Urinary bladder (tissue), 4 donors: ENCODE results near the gene SPON2. TPM values are rescaled to one million over a fixed set of nuclear protein-coding genes. Genes with fewer than 3 reads are reported as not detected.
"Not testable (repeated sequence)": the region's sequence is repeated elsewhere in the genome, so short reads cannot be mapped to it uniquely, and the experiment has no call there.

Experiments
- DNase-seq: peaks from one replicate; pipeline ENCODE4 v3.0.0-alpha.2; 2015; ENCODE audit errors: extremely low spot score
- H3K27ac ChIP-seq: one replicate; pipeline ENCODE4 v1.5.1; 2013; ENCODE audit warnings: low read depth, mild to moderate bottlenecking, moderate library complexity
- H3K36me3 ChIP-seq: one replicate; pipeline ENCODE4 v1.6.1; 2013; ENCODE audit warnings: mild to moderate bottlenecking, moderate library complexity; ENCODE audit not compliant: insufficient read depth
- H3K4me1 ChIP-seq: one replicate; pipeline ENCODE4 v1.6.1; 2013; ENCODE audit warnings: mild to moderate bottlenecking, moderate library complexity; ENCODE audit not compliant: insufficient read depth
- H3K4me3 ChIP-seq: one replicate; pipeline ENCODE4 v1.5.1; 2013; ENCODE audit warnings: low read depth, low read length
- whole genome bisulfite sequencing: extraction: QIAGEN DNeasy Blood & Tissue Kit; methylation state at CpG from one replicate; pipeline ENCODE4 v1.1.7; 2013; 5-methylcytosine and 5-hydroxymethylcytosine counted together
- polyA plus RNA-seq: library from polyadenylated mRNA; stranded (reverse); fragments of 200-250 nt; gene quantifications from one replicate; pipeline ENCODE4 v1.2.3, GENCODE V29; 2013
- total RNA-seq: library from RNA; depleted of rRNA; stranded (reverse); fragments of >200 nt; gene quantifications from one replicate; pipeline ENCODE4 v1.2.3, GENCODE V29; 2014
- donor health status: healthy with polysubstance abuse.
- donor health status: healthy.

The SPON2 gene
- total and polyA plus RNA-seq, 2 donors = 119 to 123 TPM

DNA sequence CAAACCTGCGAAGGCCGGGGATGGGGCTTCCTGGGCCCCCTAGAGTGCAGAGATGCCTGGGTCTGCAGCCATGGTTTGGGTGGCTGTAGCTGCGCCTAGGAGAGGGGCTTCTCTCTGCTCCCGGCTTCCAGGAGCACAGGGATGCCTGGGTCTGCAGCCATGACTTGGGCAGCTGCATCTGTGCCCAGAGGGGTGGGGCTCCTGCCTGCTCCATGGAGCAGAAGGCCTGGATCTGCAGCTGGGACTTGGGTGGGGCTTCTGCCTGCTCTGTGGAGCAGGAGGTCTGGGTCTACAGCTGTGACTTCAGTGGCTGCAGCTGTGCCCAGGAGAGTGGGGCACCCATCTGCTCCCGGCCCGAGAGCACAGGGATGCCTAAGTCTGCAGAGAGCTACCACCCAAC lies 20.8 kb downstream of the SPON2 start:
- DNase-seq = no peak
- no peak overlapping the region for H3K27ac ChIP-seq
- H3K36me3 ChIP-seq = no peaks in the 10 kb centered on the region
- 94% methylated on average over 6 of the region's 6 CpGs for WGBS
- H3K4me3 ChIP-seq = no peak overlapping the region
- H3K4me1 ChIP-seq = no peaks in the 10 kb centered on the region

GRCh38 chr4:1150875-1151274 lies 21.5 kb downstream of the SPON2 start:
- H3K4me1 ChIP-seq = no peaks in the 10 kb centered on the region
- DNase-seq = no peak
- no peak overlapping the region for H3K27ac ChIP-seq
- no peak overlapping the region for H3K4me3 ChIP-seq
- H3K36me3 ChIP-seq = no peaks in the 10 kb centered on the region
- 81% methylated on average over 3 of the region's 3 CpGs for WGBS

DNA sequence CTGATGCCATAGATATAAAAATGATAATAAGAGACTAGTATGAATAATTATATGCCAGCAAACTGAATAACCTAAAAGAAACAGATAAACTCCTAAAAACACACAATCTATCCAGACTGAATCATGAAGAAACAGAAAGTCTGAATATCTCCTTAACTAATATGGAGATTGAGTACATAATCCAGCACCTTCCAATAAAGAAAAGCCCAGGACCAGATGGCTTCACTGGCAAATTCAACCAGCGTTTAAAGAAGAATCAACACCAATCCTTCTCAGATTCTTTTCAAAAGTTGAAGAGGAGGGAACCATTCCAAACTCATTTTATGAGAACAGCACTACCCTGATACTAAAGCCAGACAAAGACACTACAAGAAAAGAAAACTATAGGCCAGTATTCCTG lies 32.5 kb downstream of the SPON2 start:
- WGBS = 60% methylated on average over 1 of the region's 1 CpG
- H3K36me3 ChIP-seq = no peaks in the 10 kb centered on the region

DNA sequence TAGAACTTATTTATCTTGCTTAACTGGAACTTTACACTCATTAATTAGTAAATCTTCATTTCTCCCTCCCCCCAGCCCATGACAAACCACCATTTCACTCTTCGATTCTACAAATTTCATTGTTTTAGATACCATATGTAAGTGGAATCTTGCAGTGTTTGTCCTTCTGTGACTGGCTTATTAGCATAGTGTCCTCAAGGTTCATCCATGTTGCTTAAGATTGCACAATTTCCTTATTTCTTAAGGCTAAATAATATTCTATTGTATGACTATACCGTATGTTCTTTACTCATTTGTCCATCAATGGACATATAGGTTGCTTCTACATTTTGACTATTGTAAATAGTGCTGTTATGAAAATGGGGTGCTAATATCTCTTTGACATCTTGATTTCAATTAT lies 34.5 kb downstream of the SPON2 start:
- Histone ChIP-seq H3K36me3 (no peaks in the 10 kb centered on the region), H3K27ac (no peak overlapping the region), H3K4me3 (no peak overlapping the region), H3K4me1 (no peaks in the 10 kb centered on the region)
- WGBS = 91% methylated on average over 2 of the region's 2 CpGs
- DNase-seq = no peak

More for the DNA sequence above, 32.5 kb downstream of the SPON2 start:
- H3K4me1 ChIP-seq = no peaks in the 10 kb centered on the region
- no peak overlapping the region for H3K27ac ChIP-seq
- no peak for DNase-seq
- H3K4me3 ChIP-seq = no peak overlapping the region

GRCh38 chr4:1137063-1137776 lies 35.2 kb downstream of the SPON2 start:
- no peak overlapping the region for H3K4me3 ChIP-seq
- no peaks in the 10 kb centered on the region for H3K36me3 ChIP-seq

DNA sequence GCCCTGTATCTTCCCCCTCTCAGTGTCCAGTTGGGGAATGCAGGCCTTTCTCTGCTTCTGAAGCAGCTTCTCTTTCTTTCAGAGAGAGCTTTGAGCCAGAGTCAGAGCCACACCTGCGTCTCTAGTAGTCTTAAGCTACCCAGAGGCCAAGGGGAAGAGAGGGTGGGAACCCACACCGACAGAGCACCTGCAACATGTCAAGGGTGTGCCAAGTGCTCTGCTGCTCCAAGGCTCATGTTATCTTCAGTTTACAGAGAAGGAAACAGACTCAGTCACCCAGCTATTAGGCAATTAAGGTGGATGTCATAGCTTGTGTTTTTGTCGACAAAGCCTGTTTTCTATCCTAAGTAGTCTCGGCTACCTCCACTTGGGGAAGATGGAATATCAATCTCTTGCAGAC lies 36.3 kb downstream of the SPON2 start:
- H3K4me1 ChIP-seq = no peaks in the 10 kb centered on the region
- no peak for DNase-seq
- WGBS = 28% methylated on average over 4 of the region's 4 CpGs
- H3K27ac ChIP-seq = no peak overlapping the region
- no peak overlapping the region for H3K4me3 ChIP-seq
- H3K36me3 ChIP-seq = no peaks in the 10 kb centered on the region

More at GRCh38 chr4:1137063-1137776, 35.2 kb downstream of the SPON2 start:
- no peak for DNase-seq
- Histone ChIP-seq H3K4me1 (no peaks in the 10 kb centered on the region), H3K27ac (no peak overlapping the region)
- 82% methylated on average over 8 of the region's 8 CpGs for WGBS

GRCh38 chr4:1133033-1133432 lies 39.4 kb downstream of the SPON2 start:
- Histone ChIP-seq H3K36me3 (no peaks in the 10 kb centered on the region), H3K4me1 (no peaks in the 10 kb centered on the region), H3K27ac (no peak overlapping the region), H3K4me3 (no peak overlapping the region)
- WGBS = 54% methylated on average over 8 of the region's 8 CpGs
- no peak for DNase-seq

DNA sequence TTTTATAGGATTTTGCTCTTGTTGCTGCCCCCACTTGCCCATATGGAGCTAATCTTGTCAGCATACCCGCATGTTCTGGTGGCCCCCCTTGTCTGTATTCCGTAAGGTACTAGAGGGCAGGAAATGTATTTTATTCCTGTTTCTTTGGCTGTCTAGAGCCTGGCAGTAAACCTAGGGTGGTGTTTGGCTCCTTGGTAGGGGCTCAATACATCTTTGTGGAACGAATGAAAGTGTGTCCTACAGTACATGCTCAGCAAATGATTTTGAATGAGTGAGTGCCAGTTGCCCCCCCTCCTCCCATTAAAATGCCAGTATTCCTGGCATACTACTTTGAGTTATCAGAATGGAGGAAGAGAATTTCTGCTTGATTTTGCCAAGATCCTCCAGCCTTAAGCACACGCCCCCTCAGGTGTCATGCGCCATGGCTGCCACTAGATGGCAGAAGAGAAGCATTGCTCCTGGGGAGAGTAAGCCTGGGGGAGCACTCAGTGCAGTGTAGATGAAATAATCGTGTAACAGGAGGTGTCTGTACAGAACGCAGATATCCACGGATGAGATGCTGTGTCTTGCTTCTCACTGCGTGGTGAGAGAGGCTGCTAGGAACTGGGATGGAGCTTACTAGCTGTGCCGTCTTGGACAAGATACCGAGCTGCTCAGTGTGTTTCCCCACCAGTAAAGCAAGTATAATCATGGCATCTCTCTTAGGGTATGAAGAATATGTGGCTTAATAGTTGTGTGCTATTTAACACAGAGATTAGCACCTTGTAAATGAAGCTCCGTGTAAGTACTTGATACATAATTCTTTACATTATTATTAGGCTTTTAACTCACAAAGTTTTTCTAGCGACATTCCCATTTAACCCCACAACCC lies 41.8 kb downstream of the SPON2 start:
- WGBS = 20% methylated on average over 13 of the region's 13 CpGs
- Histone ChIP-seq H3K36me3 (no peaks in the 10 kb centered on the region), H3K27ac (no peak overlapping the region), H3K4me1 (no peaks in the 10 kb centered on the region), H3K4me3 (no peak overlapping the region)
- peak; percentile 49 for DNase-seq

DNA sequence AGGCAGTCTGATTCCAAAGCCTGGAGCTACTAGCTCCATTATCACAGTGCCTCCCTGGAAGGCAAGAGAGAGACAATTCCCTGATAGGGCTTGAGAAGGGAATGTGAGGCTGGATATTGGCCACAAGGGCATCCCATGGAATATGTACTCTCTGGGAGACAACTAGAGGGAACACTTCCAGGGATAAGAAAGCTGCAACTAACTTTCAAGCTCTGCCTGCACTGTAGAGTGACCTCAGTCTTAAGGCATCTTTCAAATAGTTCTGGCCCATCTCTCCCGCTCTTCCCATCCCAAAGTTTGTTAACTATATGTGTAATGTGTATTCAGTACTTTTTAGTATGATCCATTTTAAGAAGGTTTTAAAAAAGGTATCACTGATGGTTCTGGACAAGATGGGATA lies 45.9 kb downstream of the SPON2 start:
- WGBS = 21% methylated on average over 1 of the region's 1 CpG

DNA sequence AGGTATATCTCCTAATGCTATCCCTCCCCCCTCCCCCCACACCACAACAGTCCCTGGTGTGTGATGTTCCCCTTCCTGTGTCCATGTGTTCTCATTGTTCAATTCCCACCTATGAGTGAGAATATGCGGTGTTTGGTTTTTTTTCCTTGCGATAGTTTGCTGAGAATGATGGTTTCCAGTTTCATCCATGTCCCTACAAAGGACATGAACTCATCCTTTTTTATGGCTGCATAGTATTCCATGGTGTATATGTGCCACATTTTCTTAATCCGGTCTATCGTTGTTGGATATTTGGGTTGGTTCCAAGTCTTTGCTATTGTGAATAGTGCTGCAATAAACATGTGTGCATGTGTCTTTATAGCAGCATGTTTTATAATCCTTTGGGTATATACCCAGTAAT lies 46.9 kb downstream of the SPON2 start:
- not testable (repeated sequence) for H3K4me3 ChIP-seq, DNase-seq, H3K4me1 ChIP-seq, H3K36me3 ChIP-seq, H3K27ac ChIP-seq
- 94% methylated on average over 4 of the region's 4 CpGs for WGBS

More for the DNA sequence above, 45.9 kb downstream of the SPON2 start:
- no peak for DNase-seq
- no peaks in the 10 kb centered on the region for H3K4me1 ChIP-seq
- no peak overlapping the region for H3K27ac ChIP-seq
- no peak overlapping the region for H3K4me3 ChIP-seq
- no peaks in the 10 kb centered on the region for H3K36me3 ChIP-seq

GRCh38 chr4:1124818-1125217 lies 47.6 kb downstream of the SPON2 start:
- WGBS = 80% methylated on average over 4 of the region's 4 CpGs
- Histone ChIP-seq H3K36me3 (no peaks in the 10 kb centered on the region), H3K4me3 (no peak overlapping the region), H3K4me1 (no peaks in the 10 kb centered on the region), H3K27ac (no peak overlapping the region)
- no peak for DNase-seq

DNA sequence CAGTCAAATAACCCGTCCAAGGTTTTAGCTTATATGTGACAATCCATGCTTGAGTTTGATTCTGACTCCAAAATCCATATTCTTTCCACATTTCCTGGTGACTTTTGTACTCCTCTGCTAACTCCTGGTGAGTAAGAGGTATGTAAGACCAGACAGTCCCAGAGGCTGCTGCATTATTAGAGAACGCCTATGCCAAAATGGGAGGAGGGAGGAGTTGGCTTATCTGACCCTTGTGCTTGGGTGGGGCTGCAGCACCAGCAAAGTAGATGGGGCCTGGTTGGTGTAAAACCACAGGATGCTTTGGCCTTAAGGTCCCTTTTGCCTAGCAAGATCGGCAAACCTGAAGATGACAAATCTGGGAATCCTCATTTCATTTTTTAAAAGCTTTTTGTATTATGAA lies 49.9 kb downstream of the SPON2 start:
- Histone ChIP-seq H3K27ac (no peak overlapping the region), H3K36me3 (no peaks in the 10 kb centered on the region), H3K4me1 (no peaks in the 10 kb centered on the region), H3K4me3 (no peak overlapping the region)
- 87% methylated on average over 3 of the region's 3 CpGs for WGBS
- DNase-seq = no peak
